Omental fat pad (tissue), 4 donors: ENCODE data around the gene PAOX. TPM values are rescaled to one million over a fixed set of nuclear protein-coding genes. Genes with fewer than 3 reads are reported as not detected.

Experiments used
- ATAC-seq: fragments of 150-250 bp; one replicate; pipeline ENCODE4 v1.9.1; 2016; ENCODE audit warnings: mild to moderate bottlenecking, moderate library complexity; ENCODE audit not compliant: low FRiP score
- DNase-seq: peaks from one replicate; pipeline ENCODE4 v3.0.0-alpha.2; 2019; ENCODE audit warnings: low spot score
- total RNA-seq, 4 donors: library from RNA; depleted of rRNA; stranded (reverse); fragments of >200 nt; gene quantifications; one replicate each; pipeline ENCODE4 v1.1.0, GENCODE V29; 2016
- TF ChIP-seq, protein P1 (sequence below), 3 donors: fragments of 450-650 bp; IDR thresholded peaks; one replicate each; pipeline ENCODE4 v1.5.1; 2016 to 2017; ENCODE audit warnings: antibody characterized with exemption in 3 of 3, mild to moderate bottlenecking in 3 of 3, moderate library complexity in 2 of 3

Gene PAOX
- total RNA-seq, 4 donors from 2014 or later = 3.8 to 7.7 (median 6.1) TPM

DNA sequence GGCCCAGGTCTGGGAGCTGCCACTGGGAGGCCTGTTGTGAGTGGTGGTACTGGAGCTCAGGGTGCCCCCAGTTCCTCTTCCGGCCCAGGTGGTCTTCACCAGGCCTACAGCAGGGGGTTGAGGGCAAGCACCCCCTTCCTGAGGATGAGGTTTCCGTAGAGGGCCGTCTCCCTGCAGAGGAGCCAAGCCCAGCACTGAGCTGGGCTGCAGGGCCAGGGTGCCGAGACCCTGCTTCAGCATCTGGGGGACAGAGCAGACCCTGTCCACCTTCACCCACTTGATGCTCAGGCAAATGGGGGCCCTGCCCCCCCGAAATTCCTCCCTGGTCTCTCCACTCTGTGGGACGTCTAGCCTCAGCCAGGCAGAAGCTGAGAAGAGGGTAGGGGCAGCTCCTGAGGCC is 23.8 kb upstream of the PAOX start:
- ATAC-seq (no peak), DNase-seq (no peak)
- TF ChIP-seq, protein P1, sequence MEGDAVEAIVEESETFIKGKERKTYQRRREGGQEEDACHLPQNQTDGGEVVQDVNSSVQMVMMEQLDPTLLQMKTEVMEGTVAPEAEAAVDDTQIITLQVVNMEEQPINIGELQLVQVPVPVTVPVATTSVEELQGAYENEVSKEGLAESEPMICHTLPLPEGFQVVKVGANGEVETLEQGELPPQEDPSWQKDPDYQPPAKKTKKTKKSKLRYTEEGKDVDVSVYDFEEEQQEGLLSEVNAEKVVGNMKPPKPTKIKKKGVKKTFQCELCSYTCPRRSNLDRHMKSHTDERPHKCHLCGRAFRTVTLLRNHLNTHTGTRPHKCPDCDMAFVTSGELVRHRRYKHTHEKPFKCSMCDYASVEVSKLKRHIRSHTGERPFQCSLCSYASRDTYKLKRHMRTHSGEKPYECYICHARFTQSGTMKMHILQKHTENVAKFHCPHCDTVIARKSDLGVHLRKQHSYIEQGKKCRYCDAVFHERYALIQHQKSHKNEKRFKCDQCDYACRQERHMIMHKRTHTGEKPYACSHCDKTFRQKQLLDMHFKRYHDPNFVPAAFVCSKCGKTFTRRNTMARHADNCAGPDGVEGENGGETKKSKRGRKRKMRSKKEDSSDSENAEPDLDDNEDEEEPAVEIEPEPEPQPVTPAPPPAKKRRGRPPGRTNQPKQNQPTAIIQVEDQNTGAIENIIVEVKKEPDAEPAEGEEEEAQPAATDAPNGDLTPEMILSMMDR (IDR thresholded peaks at IDR 0.05) = no peak

DNA sequence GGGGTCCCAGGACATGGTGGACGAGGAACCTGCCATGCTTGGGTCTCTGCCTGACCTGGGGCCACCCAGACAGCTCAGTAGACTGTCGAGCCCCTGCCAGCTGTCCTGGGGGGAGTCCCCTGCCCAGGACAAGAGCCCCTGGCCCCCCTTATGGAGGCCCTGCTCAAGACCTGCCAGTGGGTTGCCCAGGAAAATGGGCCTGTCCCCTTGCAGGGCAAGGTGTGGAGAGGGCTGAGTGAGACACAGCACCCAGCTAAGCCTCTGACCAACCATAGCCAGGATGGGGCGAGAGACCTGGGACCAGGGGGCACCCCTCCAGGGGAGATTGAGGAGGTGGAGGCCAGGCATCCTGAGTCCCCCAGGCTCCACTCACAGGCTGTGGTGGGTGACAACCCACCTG is 23.1 kb upstream of the PAOX start:
- TF ChIP-seq, protein P1 (IDR thresholded peaks at IDR 0.05) = no peak
- ATAC-seq = no peak
- DNase-seq = no peak

DNA sequence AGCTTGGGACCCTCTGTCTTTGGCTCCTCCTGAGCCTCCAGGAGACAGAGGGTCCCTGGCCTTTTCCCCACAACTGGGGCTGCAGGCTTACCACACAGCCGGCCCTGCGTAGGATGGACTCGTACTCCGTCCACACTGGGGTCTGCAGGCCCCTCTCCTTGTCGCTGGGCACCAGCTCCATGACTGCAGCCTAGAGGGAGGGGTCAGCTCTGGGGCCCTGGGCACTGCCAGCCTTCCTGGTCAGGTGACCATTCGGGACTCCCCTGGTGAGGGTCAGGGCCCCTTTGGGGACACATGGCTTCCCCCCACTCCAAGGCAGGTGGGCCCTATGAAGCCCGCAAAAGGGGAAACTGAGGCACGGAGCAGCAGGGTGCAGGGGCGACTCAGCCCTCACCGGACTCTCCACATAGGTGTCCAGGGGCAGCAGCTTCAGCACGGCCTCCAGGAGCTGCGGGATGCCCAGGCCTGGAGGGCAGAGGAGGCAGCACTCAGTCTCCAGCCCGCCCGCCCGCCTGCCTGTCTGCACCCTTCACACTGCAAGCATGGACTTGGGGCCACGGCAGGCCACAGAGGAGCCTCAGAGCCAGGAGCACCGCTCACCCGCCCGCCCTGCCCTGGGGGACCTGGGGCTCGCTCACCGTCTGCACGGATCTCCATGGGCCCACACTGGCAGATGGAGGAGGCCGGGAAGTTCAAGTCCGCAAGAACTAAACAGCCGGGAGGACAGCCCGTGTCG is 22.3 kb upstream of the PAOX start:
- no peak for ATAC-seq

DNA sequence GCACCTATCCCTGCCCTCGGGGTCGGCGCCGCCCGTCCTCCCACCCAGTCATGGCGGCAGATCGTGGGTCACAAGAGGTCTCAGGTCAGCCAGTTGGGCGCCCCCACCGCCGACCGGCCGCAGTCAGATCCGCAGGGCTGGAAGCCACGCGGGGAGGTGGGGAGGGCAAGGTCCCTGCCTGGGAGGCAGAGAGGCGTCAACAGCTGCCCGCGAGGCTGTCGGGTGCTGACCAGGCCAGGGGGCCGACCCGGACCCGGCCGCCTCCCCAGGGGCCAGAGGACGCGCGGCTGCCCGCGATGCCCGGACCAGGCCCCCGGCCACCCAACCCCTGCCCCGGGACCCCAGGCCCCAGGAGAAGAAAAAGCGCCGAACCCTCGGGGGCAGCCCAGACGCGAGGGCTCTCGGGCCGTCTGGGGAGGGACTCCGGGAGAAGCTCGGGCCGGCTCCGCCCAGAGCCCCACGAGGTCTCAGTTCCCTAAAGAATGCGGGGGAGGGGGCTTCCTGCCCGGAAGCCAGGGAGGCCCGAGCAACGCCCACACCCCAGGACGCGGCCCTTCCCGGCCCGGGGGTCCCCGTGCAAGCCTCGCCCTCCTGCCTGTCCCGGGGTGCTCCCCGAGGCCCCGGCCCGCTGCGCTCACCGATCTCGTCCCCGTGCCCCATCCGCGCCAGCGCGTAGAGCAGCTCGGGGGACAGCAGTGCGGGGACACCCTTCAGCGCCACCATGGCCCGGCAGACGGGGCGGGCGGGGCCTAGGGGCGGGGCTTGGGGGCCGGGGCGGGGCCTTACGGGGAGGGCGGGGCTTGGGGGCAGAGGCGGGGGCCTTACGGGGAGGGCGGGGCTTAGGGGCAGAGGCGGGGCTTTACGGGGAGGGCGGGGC is 21.5 kb upstream of the PAOX start, which contains the start of gene FUOM:
Gene FUOM, minus strand, starts transcription at position 735 of the 877 bp plus-strand sequence. Its CDS starts 12 bp downstream, at position 723.
- ATAC-seq = peak; percentile 43
- TF ChIP-seq, protein P1 (IDR thresholded peaks at IDR 0.05) = no peak

More for the DNA sequence above, 22.3 kb upstream of the PAOX start:
- DNase-seq = no peak
- TF ChIP-seq, protein P1 (IDR thresholded peaks at IDR 0.05) = no peak

DNA sequence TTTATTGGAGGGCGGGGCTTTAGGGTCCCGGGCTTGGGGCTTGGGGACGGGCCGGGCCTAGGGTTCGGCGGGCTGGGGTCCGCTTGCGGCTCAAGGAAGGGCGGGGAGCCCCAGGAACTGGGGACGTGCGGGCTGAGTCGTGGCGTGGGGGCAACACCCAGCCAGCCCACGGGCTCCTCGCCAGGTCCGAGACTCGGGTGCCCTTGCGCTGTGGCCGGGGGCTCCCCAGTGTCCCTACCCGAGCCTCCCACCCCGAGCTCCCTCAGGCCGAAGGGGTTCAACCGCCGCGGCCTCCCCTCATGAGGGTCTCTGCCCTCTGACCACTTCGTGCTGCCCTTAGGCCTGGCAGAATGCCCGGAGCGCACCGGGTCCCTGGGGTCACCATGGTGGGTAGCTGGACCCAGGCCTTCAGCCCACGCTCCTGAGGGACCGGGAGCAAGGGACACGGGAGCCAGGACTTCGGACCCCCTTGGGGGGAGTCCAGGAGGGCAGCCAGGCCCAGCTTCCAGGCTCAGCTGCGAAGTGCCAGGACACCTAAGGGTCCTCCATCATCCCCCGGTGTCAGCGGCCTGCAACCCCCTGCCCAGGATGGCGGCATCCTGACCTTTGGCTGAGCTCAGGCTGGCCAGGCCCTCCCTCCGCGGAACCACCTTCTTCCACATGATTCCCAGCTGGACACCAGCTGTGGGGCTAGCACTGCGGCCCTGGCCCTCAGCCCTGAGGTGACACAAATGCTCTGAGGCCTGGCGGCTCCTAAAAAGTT is 20.7 kb upstream of the PAOX start:
- DNase-seq (no peak), ATAC-seq (peak; percentile 3)
- TF ChIP-seq, protein P1 (IDR thresholded peaks at IDR 0.05) = no peak

More for the DNA sequence above, 21.5 kb upstream of the PAOX start, which contains the start of gene FUOM:
- DNase-seq = no peak

DNA sequence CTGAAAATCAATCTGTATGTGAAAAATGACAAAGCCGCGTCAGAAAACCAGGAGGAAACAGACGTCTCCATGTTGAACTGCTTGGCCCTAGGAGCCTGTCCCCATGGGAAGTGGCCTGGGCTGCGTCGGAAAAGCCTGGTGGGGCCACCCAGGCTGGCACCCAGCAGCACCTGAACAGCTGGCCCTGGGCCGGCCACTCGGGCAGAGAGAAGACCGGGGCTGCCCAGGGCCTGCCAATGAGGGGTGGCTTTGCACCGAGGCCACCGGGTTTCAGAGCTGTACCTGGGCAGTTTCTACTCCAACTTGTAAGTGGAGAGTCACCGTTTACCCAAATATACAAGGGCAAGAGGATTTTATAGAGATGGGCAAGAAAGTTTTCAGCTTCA is 20.1 kb upstream of the PAOX start:
- no peak for ATAC-seq

More for the DNA sequence above, 20.1 kb upstream of the PAOX start:
- TF ChIP-seq, protein P1 (IDR thresholded peaks at IDR 0.05) = no peak
- DNase-seq = no peak
